GM12801 (cell line): ENCODE results near the gene PCDH18.

Experiments used
- CTCF ChIP-seq: IDR thresholded peaks from one replicate; pipeline ENCODE4 v1.5.1; 2011; ENCODE audit warnings: control low read depth; ENCODE audit not compliant: insufficient read length; ENCODE audit errors: extremely low read depth

Gene PCDH18

GRCh38 chr4:137528673-137529072 is 3.6 kb downstream of the PCDH18 start:
- TF ChIP-seq CTCF = no peak

GRCh38 chr4:137526681-137527080 is 5.6 kb downstream of the PCDH18 start:
- TF ChIP-seq CTCF = no peak

- no peak for TF ChIP-seq CTCF
Observed at GRCh38 chr4:137524725-137525369, 7.4 kb downstream of the PCDH18 start.

GRCh38 chr4:137523329-137523728 is 9.0 kb downstream of the PCDH18 start:
- no peak for TF ChIP-seq CTCF

GRCh38 chr4:137521053-137521452 is 11.2 kb downstream of the PCDH18 start:
- no peak for TF ChIP-seq CTCF

- TF ChIP-seq CTCF = no peak
Observed at GRCh38 chr4:137519406-137519805, 12.9 kb downstream of the PCDH18 start.

- no peak for TF ChIP-seq CTCF
Observed at GRCh38 chr4:137514406-137515111, 17.7 kb downstream of the PCDH18 start.
